Natural killer cell treated with Interleukin-12 subunit alpha and Interleukin-12 subunit beta and Interleukin-15 and Interleukin-18, amount 100 ng/mL, for 72 hours (primary cell): ENCODE measurements around the gene IL7R. TPM values are rescaled to one million over a fixed set of nuclear protein-coding genes. Genes with fewer than 3 reads are reported as not detected.
A peak's percentile ranks its signal among the peaks of the same experiment; 100 is the strongest.
"Not testable (repeated sequence)": the region's sequence is repeated elsewhere in the genome, so short reads cannot be mapped to it uniquely, and the experiment has no call there.

ENCODE experiments used
- ATAC-seq, 2 donors: fragments of 150-1000 bp; cut with Tn5 transposase in 1 of 2; sonication (Bioruptor Pico), chemical (Tn5 transposase) in 1 of 2; 2 replicates each; pipeline ENCODE4 v1.10.0; 2021
- DNase-seq: peaks from one replicate; pipeline ENCODE4 v3.0.0; 2022; ENCODE audit warnings: low spot score
- H3K27ac Mint-ChIP-seq, 2 donors: 1 replicate in 1 of 2; 2 replicates in 1 of 2; pipeline ENCODE4 v1.8.0; 2022; ENCODE audit warnings: mixed read lengths in 2 of 2, mild to moderate bottlenecking in 1 of 2, moderate library complexity in 1 of 2
- H3K27me3 Mint-ChIP-seq, 2 donors: 1 replicate in 1 of 2; 2 replicates in 1 of 2; pipeline ENCODE4 v1.8.0; 2022; ENCODE audit warnings: mixed read lengths in 2 of 2
- H3K36me3 Mint-ChIP-seq: one replicate; pipeline ENCODE4 v1.8.0; 2022; ENCODE audit warnings: mixed read lengths
- H3K4me1 Mint-ChIP-seq, 2 donors: 1 replicate in 1 of 2; 2 replicates in 1 of 2; pipeline ENCODE4 v1.8.0; 2022; ENCODE audit warnings: low read depth in 2 of 2, mixed read lengths in 2 of 2, mild to moderate bottlenecking in 1 of 2
- H3K4me3 Mint-ChIP-seq: one replicate; pipeline ENCODE4 v1.8.0; 2022; ENCODE audit warnings: mixed read lengths
- H3K9me3 Mint-ChIP-seq: 2 replicates; pipeline ENCODE4 v1.8.0; 2022; ENCODE audit warnings: mixed read lengths
- total RNA-seq, 2 donors: library from RNA; stranded (reverse); gene quantifications; one replicate each; pipeline ENCODE4 v1.2.3, GENCODE V29; 2022

The IL7R gene
- total RNA-seq, 2 donors from 2014 or later = 2.3 to 21.6 TPM

DNA sequence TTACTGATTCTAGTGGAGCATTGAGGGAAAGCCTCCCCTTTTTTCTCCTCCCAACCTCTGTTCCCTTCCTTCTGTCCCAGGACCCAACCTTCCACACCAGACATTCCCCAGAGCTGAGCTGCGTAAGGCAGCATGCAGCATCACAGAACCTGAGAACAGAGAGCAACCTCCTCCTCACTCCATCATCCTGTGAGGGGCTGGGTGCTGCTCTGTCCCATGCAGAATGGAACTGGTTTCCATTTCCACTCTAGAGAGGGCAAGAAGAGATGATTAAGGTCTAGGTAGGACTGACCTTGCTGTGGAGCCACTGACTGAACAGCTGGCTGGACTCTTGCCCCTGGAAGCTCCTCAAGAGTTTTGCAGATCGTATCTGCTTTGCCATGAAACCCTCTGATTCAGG, 30.1 kb upstream of the IL7R start:
- H3K4me1 Mint-ChIP-seq = peaks cover 4 to 11% of the 10 kb centered on the region in 2 donors
- no peak overlapping the region for H3K4me3 Mint-ChIP-seq
- H3K27me3 Mint-ChIP-seq = peaks cover 0 to 9% of the 10 kb centered on the region in 2 donors
- H3K36me3 Mint-ChIP-seq = no peaks in the 10 kb centered on the region
- H3K9me3 Mint-ChIP-seq = no peaks in the 10 kb centered on the region
- H3K27ac Mint-ChIP-seq = peak overlapping the region; percentile 1 to 22
- peak in 1 of 2 donors; percentile 59 for ATAC-seq
- DNase-seq = no peak

DNA sequence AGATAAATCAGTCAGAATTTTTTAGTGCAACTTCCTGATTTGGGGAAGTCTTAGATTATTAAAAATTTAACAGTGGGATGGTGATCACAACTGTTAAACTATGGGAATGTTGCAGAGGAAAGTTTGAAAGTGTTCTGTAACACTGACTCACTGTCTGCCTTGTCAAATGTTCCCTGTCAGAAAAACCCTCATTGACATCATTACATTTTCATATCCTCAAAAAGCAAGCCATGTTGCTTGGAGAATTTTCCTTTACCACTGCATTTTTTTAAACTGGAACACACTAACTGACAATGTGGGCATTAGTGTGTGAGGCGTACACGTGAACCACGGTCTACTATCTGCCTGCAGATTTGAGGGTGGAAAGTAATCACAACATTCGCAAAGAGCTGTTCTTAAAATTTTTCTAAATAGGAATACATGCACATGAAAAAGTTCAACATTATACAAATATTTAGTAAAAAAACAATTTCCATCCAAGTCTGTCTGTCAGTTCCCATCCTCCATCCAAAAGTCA, 28.6 kb upstream of the IL7R start:
- Mint-ChIP-seq H3K4me3 (no peak overlapping the region), H3K9me3 (no peaks in the 10 kb centered on the region), H3K36me3 (no peaks in the 10 kb centered on the region), H3K4me1 (peaks cover 8 to 16% of the 10 kb centered on the region in 2 donors), H3K27ac (no peak overlapping the region), H3K27me3 (peaks cover 0 to 9% of the 10 kb centered on the region in 2 donors)
- ATAC-seq = no peak
- no peak for DNase-seq

DNA sequence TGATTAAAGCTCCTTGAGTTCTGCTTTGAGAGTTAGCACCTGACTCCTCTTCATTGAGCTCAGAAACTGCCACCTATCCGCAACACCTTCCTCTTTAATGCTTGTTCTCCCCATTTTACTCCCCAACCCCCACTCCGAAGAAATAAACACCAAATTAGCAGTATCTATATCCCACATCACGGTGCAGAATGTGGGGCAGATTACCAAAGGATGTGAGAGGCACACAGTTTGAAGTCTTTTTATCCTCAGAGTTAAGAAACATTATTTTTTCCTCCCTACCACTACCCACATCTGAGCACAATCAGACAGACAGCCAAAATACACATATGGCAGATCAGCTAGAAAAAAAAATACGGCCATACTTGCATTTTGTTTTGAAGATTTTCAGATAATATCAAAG, 26.1 kb upstream of the IL7R start:
- peaks cover 0 to 20% of the 10 kb centered on the region in 2 donors for H3K27me3 Mint-ChIP-seq
- no peaks in the 10 kb centered on the region for H3K9me3 Mint-ChIP-seq
- H3K36me3 Mint-ChIP-seq = peaks cover 7% of the 10 kb centered on the region
- H3K4me1 Mint-ChIP-seq = peaks cover 15 to 32% of the 10 kb centered on the region in 2 donors
- ATAC-seq = no peak
- DNase-seq = no peak
- no peak overlapping the region for H3K4me3 Mint-ChIP-seq
- H3K27ac Mint-ChIP-seq = peak overlapping the region in 1 of 2 donors; percentile 22

DNA sequence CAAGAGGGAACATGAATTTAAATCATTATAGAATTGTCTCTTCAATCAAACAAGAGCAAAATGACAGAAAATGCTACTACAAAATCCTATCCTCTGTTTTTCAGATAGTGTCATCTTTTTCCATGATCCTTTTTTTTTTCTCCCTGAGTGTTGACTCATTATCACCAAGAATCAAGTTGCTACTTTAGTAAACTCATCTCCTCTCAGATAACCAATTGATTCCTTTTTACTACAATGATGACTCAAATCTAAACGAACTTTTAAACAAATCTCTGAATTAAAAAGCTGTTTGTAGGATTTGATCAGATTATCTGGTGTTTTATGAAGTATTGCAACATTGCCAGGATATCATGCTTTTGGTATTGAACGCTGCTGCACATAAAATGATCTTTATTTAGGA, 23.9 kb upstream of the IL7R start:
- DNase-seq (no peak), ATAC-seq (peak in 1 of 2 donors; percentile 45)
- Mint-ChIP-seq H3K4me3 (peak overlapping the region; percentile 9), H3K27ac (peak overlapping the region; percentile 77 to 89), H3K36me3 (peaks cover 7% of the 10 kb centered on the region), H3K9me3 (no peaks in the 10 kb centered on the region), H3K27me3 (peaks cover 0 to 17% of the 10 kb centered on the region in 2 donors), H3K4me1 (peaks cover 20 to 42% of the 10 kb centered on the region in 2 donors)

- peaks cover 0 to 17% of the 10 kb centered on the region in 2 donors for H3K27me3 Mint-ChIP-seq
- peaks cover 20 to 42% of the 10 kb centered on the region in 2 donors for H3K4me1 Mint-ChIP-seq
- peak overlapping the region; percentile 43 for H3K4me3 Mint-ChIP-seq
- DNase-seq (no peak), ATAC-seq (no peak)
- H3K27ac Mint-ChIP-seq = peak overlapping the region; percentile 77 to 89
- peaks cover 7% of the 10 kb centered on the region for H3K36me3 Mint-ChIP-seq
- H3K9me3 Mint-ChIP-seq = no peaks in the 10 kb centered on the region
Measured at GRCh38 chr5:35833224-35833623, 23.5 kb upstream of the IL7R start.

GRCh38 chr5:35835796-35836742, 20.6 kb upstream of the IL7R start:
- peaks cover 16 to 44% of the 10 kb centered on the region in 2 donors for H3K4me1 Mint-ChIP-seq
- DNase-seq = no peak
- H3K27me3 Mint-ChIP-seq = peaks cover 0 to 13% of the 10 kb centered on the region in 2 donors
- peak; percentile 68 to 73 for ATAC-seq
- H3K4me3 Mint-ChIP-seq = peak overlapping the region; percentile 59
- no peaks in the 10 kb centered on the region for H3K9me3 Mint-ChIP-seq
- peak overlapping the region; percentile 77 to 84 for H3K27ac Mint-ChIP-seq
- peaks cover 7% of the 10 kb centered on the region for H3K36me3 Mint-ChIP-seq

- Mint-ChIP-seq H3K4me3 (peak overlapping the region; percentile 23), H3K4me1 (peaks cover 9 to 30% of the 10 kb centered on the region in 2 donors), H3K36me3 (peaks cover 12% of the 10 kb centered on the region), H3K27ac (peak overlapping the region; percentile 42 to 64), H3K27me3 (peaks cover 0 to 10% of the 10 kb centered on the region in 2 donors), H3K9me3 (no peaks in the 10 kb centered on the region)
- ATAC-seq (peak in 1 of 2 donors; percentile 64), DNase-seq (no peak)
Measured at GRCh38 chr5:35838370-35839042, 18.2 kb upstream of the IL7R start.

DNA sequence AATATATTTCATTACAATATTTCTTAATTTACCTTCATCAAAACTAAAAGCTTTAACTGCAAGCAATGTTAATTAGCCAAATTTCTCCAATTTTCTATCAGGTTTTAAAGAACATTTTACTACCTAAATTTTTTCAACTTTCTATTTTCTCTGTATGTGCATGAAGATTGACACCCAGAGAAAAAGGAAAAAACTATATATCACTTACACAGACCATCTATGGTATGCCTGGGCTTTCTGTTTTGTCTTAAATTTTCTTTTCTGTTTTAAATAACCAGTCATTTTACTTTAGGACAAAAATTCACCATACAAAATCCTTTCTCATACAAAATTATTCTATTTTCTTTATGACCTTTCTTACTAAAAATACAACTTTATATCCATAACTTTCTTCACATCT, 13.8 kb upstream of the IL7R start:
- ATAC-seq = no peak
- DNase-seq = no peak
- Mint-ChIP-seq H3K9me3 (peaks cover 13% of the 10 kb centered on the region), H3K4me1 (peaks cover 0 to 7% of the 10 kb centered on the region in 2 donors), H3K27ac (no peak overlapping the region), H3K36me3 (peaks cover 19% of the 10 kb centered on the region), H3K4me3 (no peak overlapping the region), H3K27me3 (peaks cover 0 to 4% of the 10 kb centered on the region in 2 donors)

DNA sequence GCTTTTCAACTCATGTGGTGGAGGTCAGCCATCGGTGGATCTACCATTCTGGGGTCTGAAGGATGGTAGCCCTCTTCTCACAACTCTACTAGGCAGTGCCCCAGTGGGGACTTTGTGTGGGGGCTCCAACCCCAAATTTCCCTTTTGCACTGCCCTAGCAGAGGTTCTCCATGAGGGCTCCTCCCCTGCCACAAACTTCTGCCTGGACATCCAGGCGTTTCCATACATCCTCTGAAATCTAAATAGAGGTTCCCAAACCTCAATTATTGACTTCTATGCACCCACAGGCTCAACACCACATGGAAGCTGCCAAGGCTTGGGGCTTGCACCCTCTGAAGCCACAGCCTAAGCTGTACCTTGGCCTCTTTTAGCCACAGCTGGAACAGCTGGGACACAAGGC, 11.2 kb upstream of the IL7R start:
- peaks cover 19% of the 10 kb centered on the region for H3K36me3 Mint-ChIP-seq
- not testable (repeated sequence) for H3K4me3 Mint-ChIP-seq, H3K27me3 Mint-ChIP-seq, ATAC-seq, H3K27ac Mint-ChIP-seq, H3K4me1 Mint-ChIP-seq, DNase-seq
- peaks cover 13% of the 10 kb centered on the region for H3K9me3 Mint-ChIP-seq

- Mint-ChIP-seq H3K4me3 (no peak overlapping the region), H3K27me3 (peaks cover 0 to 9% of the 10 kb centered on the region in 2 donors), H3K9me3 (peaks cover 13% of the 10 kb centered on the region), H3K36me3 (peaks cover 19% of the 10 kb centered on the region), H3K4me1 (peaks cover 4 to 5% of the 10 kb centered on the region in 2 donors), H3K27ac (no peak overlapping the region)
- DNase-seq (no peak), ATAC-seq (no peak)
Measured at GRCh38 chr5:35847491-35847890, 9.2 kb upstream of the IL7R start.

DNA sequence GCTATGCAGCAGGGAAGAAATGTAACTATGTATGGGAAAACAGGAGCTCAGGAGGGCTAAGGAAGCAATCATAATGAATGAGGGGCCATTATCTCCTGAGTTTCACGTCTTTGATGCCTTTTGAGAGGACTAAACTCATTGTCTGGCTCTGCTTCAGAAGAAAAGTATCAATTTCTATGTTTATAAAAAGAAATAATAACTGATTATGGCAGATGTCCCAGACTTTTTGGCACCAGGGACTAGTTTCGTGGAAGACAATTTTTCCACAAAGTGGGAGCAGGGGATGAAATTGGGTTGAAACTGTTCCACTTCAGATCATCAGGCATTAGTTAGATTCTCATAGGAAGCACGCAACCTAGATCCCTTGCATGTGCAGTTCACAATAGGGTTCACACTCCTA, 8.7 kb upstream of the IL7R start:
- no peak overlapping the region for H3K4me3 Mint-ChIP-seq
- ATAC-seq (no peak), DNase-seq (no peak)
- peaks cover 0 to 9% of the 10 kb centered on the region in 2 donors for H3K27me3 Mint-ChIP-seq
- H3K9me3 Mint-ChIP-seq = peaks cover 13% of the 10 kb centered on the region
- H3K36me3 Mint-ChIP-seq = peaks cover 18% of the 10 kb centered on the region
- H3K4me1 Mint-ChIP-seq = peaks cover 4 to 6% of the 10 kb centered on the region in 2 donors
- no peak overlapping the region for H3K27ac Mint-ChIP-seq

DNA sequence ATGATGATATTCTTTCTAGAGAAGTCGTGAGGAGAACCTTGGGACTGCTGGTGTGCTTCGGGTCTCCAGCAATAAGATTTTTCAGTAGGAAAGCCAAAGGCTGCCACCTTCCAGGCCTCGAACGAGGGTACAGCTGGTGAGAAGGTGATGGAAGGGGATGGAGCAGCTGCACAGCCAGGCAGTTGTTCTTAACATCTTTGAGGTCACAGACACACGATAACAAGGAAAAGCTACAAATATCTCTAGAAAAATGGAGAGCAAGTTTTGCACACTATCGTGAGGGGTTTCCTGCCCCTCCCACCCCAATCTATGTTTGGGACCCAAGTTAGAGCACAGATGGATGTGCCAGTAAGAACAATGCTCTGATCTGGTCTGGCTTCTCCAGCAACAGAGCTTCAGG, 6.8 kb upstream of the IL7R start:
- Mint-ChIP-seq H3K27ac (no peak overlapping the region), H3K4me3 (no peak overlapping the region)

GRCh38 chr5:35850967-35851680, 5.6 kb upstream of the IL7R start:
- DNase-seq (no peak), ATAC-seq (no peak)
- H3K36me3 Mint-ChIP-seq = peaks cover 12% of the 10 kb centered on the region
- H3K4me3 Mint-ChIP-seq = no peak overlapping the region
- H3K4me1 Mint-ChIP-seq = peaks cover 13 to 19% of the 10 kb centered on the region in 2 donors
- peaks cover 13% of the 10 kb centered on the region for H3K9me3 Mint-ChIP-seq
- H3K27ac Mint-ChIP-seq = no peak overlapping the region
- H3K27me3 Mint-ChIP-seq = peaks cover 0 to 5% of the 10 kb centered on the region in 2 donors

More for the DNA sequence above, 6.8 kb upstream of the IL7R start:
- Mint-ChIP-seq H3K27me3 (peaks cover 0 to 5% of the 10 kb centered on the region in 2 donors), H3K4me1 (peaks cover 13 to 17% of the 10 kb centered on the region in 2 donors), H3K36me3 (peaks cover 12% of the 10 kb centered on the region), H3K9me3 (peaks cover 13% of the 10 kb centered on the region)
- DNase-seq (no peak), ATAC-seq (no peak)
